SHP77 treated with DMSO at 0.1 percent for 48 hours (cell line): Measurements from ENCODE around the gene TMEM219.
A peak's percentile ranks its signal among the peaks of the same experiment; 100 is the strongest.

ENCODE experiments used
- DNase-seq: peaks from one replicate; lab custom pipeline; 2025; lab: John Stamatoyannopoulos, UW

The TMEM219 gene

GRCh38 chr16:29995324-29995910 lies 33.5 kb downstream of the TMEM219 start, which contains the start of gene HIRIP3:
TSS of gene HIRIP3 (minus strand) at chr16:29995617. CDS start at chr16:29995605, 12 bp downstream.
- peak; percentile 88 for DNase-seq

- DNase-seq: peak; percentile 95
Measured at GRCh38 chr16:29995911-29996765, 34.3 kb downstream of the TMEM219 start, which contains the start of gene INO80E. TSS of gene INO80E (plus strand) at chr16:29996241. CDS start at chr16:29996311, 70 bp downstream.

- DNase-seq: no peak
Measured at GRCh38 chr16:29996766-29997250, 34.9 kb downstream of the TMEM219 start.

GRCh38 chr16:29999605-30000004 lies 37.7 kb downstream of the TMEM219 start:
- no peak for DNase-seq

- DNase-seq: no peak
Measured at GRCh38 chr16:30000735-30001631, 39.1 kb downstream of the TMEM219 start.

GRCh38 chr16:30002614-30003346 lies 40.9 kb downstream of the TMEM219 start:
- DNase-seq: no peak

- no peak for DNase-seq
Measured at GRCh38 chr16:30003670-30004423, 42.0 kb downstream of the TMEM219 start.

GRCh38 chr16:30004424-30004776 lies 42.5 kb downstream of the TMEM219 start:
- no peak for DNase-seq

GRCh38 chr16:30004811-30005242 lies 42.9 kb downstream of the TMEM219 start:
- no peak for DNase-seq

- peak; percentile 30 for DNase-seq
Measured at GRCh38 chr16:30005341-30006094, 43.6 kb downstream of the TMEM219 start.

- no peak for DNase-seq
Measured at GRCh38 chr16:30006095-30006473, 44.2 kb downstream of the TMEM219 start.

- DNase-seq: no peak
Measured at GRCh38 chr16:30006659-30007377, 44.9 kb downstream of the TMEM219 start.

GRCh38 chr16:30007378-30007895 lies 45.6 kb downstream of the TMEM219 start:
- DNase-seq: no peak

- no peak for DNase-seq
Measured at GRCh38 chr16:30009085-30009862, 47.4 kb downstream of the TMEM219 start.

GRCh38 chr16:30009990-30010843 lies 48.3 kb downstream of the TMEM219 start:
- no peak for DNase-seq

GRCh38 chr16:30010844-30011713 lies 49.2 kb downstream of the TMEM219 start, which contains the start of gene DOC2A:
TSS of gene DOC2A (minus strand) at chr16:30011027. CDS start at chr16:30010222, 805 bp downstream.
- DNase-seq: no peak
